Measurements from ENCODE around the gene TPCN2.

- TF ChIP-seq POLR2AphosphoS5 (IDR thresholded peaks at IDR 0.05) (no peak), SMC3 (conservative IDR thresholded peaks at IDR 0.05; ENCODE audit: poor library complexity) (no peak), CTCF (IDR thresholded peaks at IDR 0.05; ENCODE audit: poor library complexity, severe bottlenecking) (no peak), TAF1 (IDR thresholded peaks at IDR 0.05; ENCODE audit: low read depth) (no peak)
Measured at GRCh38 chr11:69041516-69041915, 7.2 kb upstream of the TPCN2 start.

All from neural cell (in vitro differentiated cells).